Endodermal cell (in vitro differentiated cells): ENCODE data around the gene UNC45A. TPM values are rescaled to one million over a fixed set of nuclear protein-coding genes. Genes with fewer than 3 reads are reported as not detected.

Source experiments
- DNase-seq: peaks from one replicate; pipeline ENCODE4 v3.0.0-alpha.2; 2017
- H3K27ac ChIP-seq: 2 replicates; pipeline ENCODE4 v1.5.1; 2013; ENCODE audit warnings: mild to moderate bottlenecking, low read depth, low read length, moderate library complexity
- H3K27me3 ChIP-seq: 2 replicates; pipeline ENCODE4 v1.6.1; 2013; ENCODE audit warnings: mild to moderate bottlenecking, low read length, moderate library complexity; ENCODE audit not compliant: insufficient read depth, control insufficient read depth, poor library complexity, severe bottlenecking
- H3K36me3 ChIP-seq: 2 replicates; pipeline ENCODE4 v1.7.0; 2013; ENCODE audit warnings: mild to moderate bottlenecking, low read length, moderate library complexity; ENCODE audit not compliant: control insufficient read depth, insufficient read depth
- H3K4me1 ChIP-seq: one replicate; pipeline ENCODE4 v1.7.0; 2013; ENCODE audit warnings: low read length; ENCODE audit not compliant: control insufficient read depth, insufficient read depth
- H3K4me3 ChIP-seq: 2 replicates; pipeline ENCODE4 v1.5.1; 2013; ENCODE audit warnings: mild to moderate bottlenecking, low read length, moderate library complexity
- H3K9ac ChIP-seq: 2 replicates; pipeline ENCODE4 v1.6.1; 2013; ENCODE audit warnings: mild to moderate bottlenecking, low read length, moderate library complexity; ENCODE audit not compliant: poor library complexity, severe bottlenecking; ENCODE audit errors: extremely low read depth
- H3K9me3 ChIP-seq: 2 replicates; pipeline ENCODE4 v1.6.1; 2013; ENCODE audit warnings: mild to moderate bottlenecking, low read length, moderate library complexity; ENCODE audit not compliant: control insufficient read depth
- H3K27ac Mint-ChIP-seq: 2 replicates; pipeline ENCODE4 v1.8.0; 2020; ENCODE audit warnings: mixed read lengths
- H3K27me3 Mint-ChIP-seq: 2 replicates; pipeline ENCODE4 v1.8.0; 2021; ENCODE audit warnings: mild to moderate bottlenecking, mixed read lengths; ENCODE audit not compliant: insufficient read depth
- H3K36me3 Mint-ChIP-seq: 2 replicates; pipeline ENCODE4 v1.8.0; 2020; ENCODE audit warnings: low read depth, mixed read lengths
- H3K4me1 Mint-ChIP-seq: 2 replicates; pipeline ENCODE4 v1.8.0; 2020; ENCODE audit warnings: mixed read lengths
- H3K4me3 Mint-ChIP-seq: 2 replicates; pipeline ENCODE4 v1.8.0; 2020; ENCODE audit warnings: mild to moderate bottlenecking, moderate library complexity, mixed read lengths
- H3K9me3 Mint-ChIP-seq: 2 replicates; pipeline ENCODE4 v1.8.0; 2020; ENCODE audit warnings: mild to moderate bottlenecking, mixed read lengths
- WGBS, 2 experiments: methylation state at CpG; one replicate each; pipeline versions ENCODE4 v1.1.5 to v1.1.7; 2013; ENCODE audit warnings: missing lambda C conversion rate in 2 of 2, mixed read lengths in 1 of 2; ENCODE audit not compliant: insufficient coverage in 1 of 2, insufficient read length in 1 of 2; 5-methylcytosine and 5-hydroxymethylcytosine counted together
- total RNA-seq, 2 donors: library from RNA; stranded (reverse); fragmentation: NEBNext Ultra II Directional in 1 of 2; extraction: Animal tissue kit (Norgen Biotek cat#: 25700) in 1 of 2; gene quantifications; 2 replicates in 1 of 2; 3 replicates in 1 of 2; pipeline ENCODE4 v1.2.1, GENCODE V29; 2021
- TF ChIP-seq, protein P1 (sequence below): fragments of 200-600 bp; sonication (generic); conservative IDR thresholded peaks from 2 replicates; pipeline ENCODE4 v1.5.0; 2021; ENCODE audit warnings: antibody characterized with exemption, mild to moderate bottlenecking

Gene UNC45A
- total RNA-seq, 2 donors from 2014 or later = 92.5 to 96.6 TPM

DNA sequence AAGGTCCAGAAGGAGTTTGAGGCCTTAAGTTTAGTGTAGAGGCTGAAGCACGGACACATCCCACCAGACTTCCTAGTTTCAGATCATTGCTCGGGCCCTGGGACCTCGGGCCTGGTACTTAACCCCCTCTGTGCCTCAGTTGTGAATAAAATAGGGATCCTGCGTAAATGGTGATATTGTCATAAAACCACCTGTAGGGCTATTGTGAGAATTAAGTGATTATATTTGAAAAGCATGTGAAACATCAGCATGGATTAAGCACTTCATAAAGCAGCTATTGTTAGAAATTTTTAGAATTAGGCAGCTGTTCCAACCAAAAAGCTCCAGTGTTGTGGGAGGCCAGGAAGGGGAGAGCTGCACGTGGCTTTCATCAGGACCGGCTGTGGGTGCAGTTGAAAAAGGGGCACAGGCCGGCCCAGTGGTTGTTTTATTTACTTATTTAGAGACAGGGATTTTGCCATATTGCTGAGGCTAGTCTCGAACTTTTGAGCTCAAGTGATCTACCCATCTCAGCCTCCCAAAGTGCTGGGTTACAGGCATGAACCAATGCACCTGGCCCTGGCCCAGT is 24.0 kb downstream of the UNC45A start:
- H3K36me3 ChIP-seq = peaks cover 38% of the 10 kb centered on the region
- no peak overlapping the region for H3K27ac ChIP-seq
- H3K9me3 ChIP-seq = no peaks in the 10 kb centered on the region
- DNase-seq = no peak
- H3K4me1 ChIP-seq = no peaks in the 10 kb centered on the region
- no peak overlapping the region for H3K27ac Mint-ChIP-seq
- WGBS, 2 experiments = 91 to 100% methylated on average over 5 to 8 of the region's 8 CpGs
- no peak overlapping the region for H3K4me3 Mint-ChIP-seq
- H3K9me3 Mint-ChIP-seq = no peaks in the 10 kb centered on the region
- H3K27me3 ChIP-seq = no peaks in the 10 kb centered on the region
- H3K36me3 Mint-ChIP-seq = peaks cover 37% of the 10 kb centered on the region
- no peak overlapping the region for H3K4me3 ChIP-seq
- TF ChIP-seq, protein P1, sequence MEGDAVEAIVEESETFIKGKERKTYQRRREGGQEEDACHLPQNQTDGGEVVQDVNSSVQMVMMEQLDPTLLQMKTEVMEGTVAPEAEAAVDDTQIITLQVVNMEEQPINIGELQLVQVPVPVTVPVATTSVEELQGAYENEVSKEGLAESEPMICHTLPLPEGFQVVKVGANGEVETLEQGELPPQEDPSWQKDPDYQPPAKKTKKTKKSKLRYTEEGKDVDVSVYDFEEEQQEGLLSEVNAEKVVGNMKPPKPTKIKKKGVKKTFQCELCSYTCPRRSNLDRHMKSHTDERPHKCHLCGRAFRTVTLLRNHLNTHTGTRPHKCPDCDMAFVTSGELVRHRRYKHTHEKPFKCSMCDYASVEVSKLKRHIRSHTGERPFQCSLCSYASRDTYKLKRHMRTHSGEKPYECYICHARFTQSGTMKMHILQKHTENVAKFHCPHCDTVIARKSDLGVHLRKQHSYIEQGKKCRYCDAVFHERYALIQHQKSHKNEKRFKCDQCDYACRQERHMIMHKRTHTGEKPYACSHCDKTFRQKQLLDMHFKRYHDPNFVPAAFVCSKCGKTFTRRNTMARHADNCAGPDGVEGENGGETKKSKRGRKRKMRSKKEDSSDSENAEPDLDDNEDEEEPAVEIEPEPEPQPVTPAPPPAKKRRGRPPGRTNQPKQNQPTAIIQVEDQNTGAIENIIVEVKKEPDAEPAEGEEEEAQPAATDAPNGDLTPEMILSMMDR = no peak
- no peaks in the 10 kb centered on the region for H3K27me3 Mint-ChIP-seq
- H3K4me1 Mint-ChIP-seq = peaks cover 10% of the 10 kb centered on the region
- no peak overlapping the region for H3K9ac ChIP-seq

DNA sequence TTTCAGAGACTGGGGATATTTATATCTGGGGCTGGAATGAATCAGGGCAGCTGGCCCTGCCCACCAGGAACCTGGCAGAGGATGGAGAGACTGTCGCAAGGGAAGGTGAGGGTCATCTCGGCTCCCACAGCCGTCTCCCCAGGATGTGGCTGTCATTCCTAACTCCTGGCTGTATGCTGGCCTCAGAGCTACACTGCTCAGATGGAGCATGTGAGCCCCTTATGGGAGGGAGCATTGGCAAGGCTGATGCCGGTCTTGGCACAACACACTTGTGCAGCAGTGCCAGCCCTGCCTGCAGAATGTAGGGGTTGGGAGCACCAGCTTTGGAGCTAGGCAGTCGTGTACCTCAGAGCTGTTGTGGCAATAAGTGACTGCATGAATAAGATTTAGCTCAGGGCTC is 24.8 kb downstream of the UNC45A start:
- Histone ChIP-seq H3K4me3 (no peak overlapping the region), H3K36me3 (peaks cover 43% of the 10 kb centered on the region), H3K9ac (no peak overlapping the region), H3K9me3 (no peaks in the 10 kb centered on the region), H3K27ac (no peak overlapping the region), H3K4me1 (no peaks in the 10 kb centered on the region), H3K27me3 (no peaks in the 10 kb centered on the region)
- TF ChIP-seq, protein P1 = no peak
- WGBS, 2 experiments = 92 to 94% methylated on average over 4 to 5 of the region's 5 CpGs
- H3K36me3 Mint-ChIP-seq = peaks cover 40% of the 10 kb centered on the region
- H3K4me3 Mint-ChIP-seq = no peak overlapping the region
- peaks cover 10% of the 10 kb centered on the region for H3K4me1 Mint-ChIP-seq
- no peak overlapping the region for H3K27ac Mint-ChIP-seq
- DNase-seq = no peak
- H3K9me3 Mint-ChIP-seq = no peaks in the 10 kb centered on the region
- no peaks in the 10 kb centered on the region for H3K27me3 Mint-ChIP-seq

DNA sequence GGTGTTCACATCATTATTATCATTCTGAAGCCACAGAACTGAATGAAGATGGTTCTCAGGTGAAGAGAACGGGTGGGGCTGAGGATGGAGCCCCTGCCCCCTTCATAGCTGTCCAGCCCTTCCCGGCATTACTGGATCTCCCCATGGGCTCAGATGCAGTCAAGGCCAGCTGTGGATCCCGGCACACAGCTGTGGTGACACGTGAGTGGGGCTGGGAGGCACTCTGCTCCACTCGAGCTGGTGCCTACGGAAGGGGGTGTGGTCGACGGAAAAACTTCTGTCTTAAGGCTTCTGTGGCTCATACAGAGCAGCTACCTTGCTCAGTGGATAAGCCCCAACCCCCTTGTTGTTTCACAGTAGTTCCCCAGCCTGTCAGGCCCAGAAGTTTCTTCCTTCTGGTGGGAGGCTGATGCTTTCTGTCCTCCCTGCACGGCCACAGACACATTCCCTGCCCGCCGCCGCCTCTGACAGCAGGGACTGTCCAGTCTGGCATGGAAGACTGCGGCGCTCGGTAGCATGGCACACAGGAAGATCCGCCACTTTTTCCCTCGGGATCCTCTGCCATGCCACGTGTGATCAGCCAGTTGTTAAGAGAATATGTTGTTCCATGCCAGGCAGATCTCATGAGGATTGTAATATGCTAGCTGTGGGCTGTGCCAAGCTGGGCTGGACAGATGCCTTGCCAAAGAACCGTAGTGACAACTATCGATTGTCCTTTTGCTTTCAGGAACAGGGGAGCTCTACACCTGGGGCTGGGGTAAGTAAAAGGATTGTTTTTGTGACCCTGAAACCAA is 25.4 kb downstream of the UNC45A start:
- Mint-ChIP-seq H3K4me3 (no peak overlapping the region), H3K27ac (no peak overlapping the region), H3K36me3 (peaks cover 43% of the 10 kb centered on the region), H3K27me3 (no peaks in the 10 kb centered on the region), H3K4me1 (peaks cover 10% of the 10 kb centered on the region), H3K9me3 (no peaks in the 10 kb centered on the region)
- peaks cover 43% of the 10 kb centered on the region for H3K36me3 ChIP-seq
- H3K9ac ChIP-seq = no peak overlapping the region
- H3K27me3 ChIP-seq = no peaks in the 10 kb centered on the region
- no peaks in the 10 kb centered on the region for H3K4me1 ChIP-seq
- TF ChIP-seq, protein P1 = no peak
- no peak overlapping the region for H3K27ac ChIP-seq
- H3K4me3 ChIP-seq = no peak overlapping the region
- 90 to 96% methylated on average over 19 to 20 of the region's 20 CpGs for WGBS, 2 experiments
- no peaks in the 10 kb centered on the region for H3K9me3 ChIP-seq
- DNase-seq = no peak
